Tongue (tissue), 2 donors: Measurements from ENCODE around the gene ENO2. TPM values are rescaled to one million over a fixed set of nuclear protein-coding genes. Genes with fewer than 3 reads are reported as not detected.

Experiments
- DNase-seq: peaks from one replicate; pipeline ENCODE4 v3.0.0-alpha.2; 2015
- total RNA-seq: library from RNA; depleted of rRNA; stranded (reverse); fragments of >200 nt; gene quantifications from one replicate; pipeline ENCODE4 v1.2.3, GENCODE V29; 2014

The ENO2 gene
- total RNA-seq, 1 donor from 2014 or later: 5.5 TPM

- DNase-seq: no peak
These were observed 18.4 kb downstream of the ENO2 start for GRCh38 chr12:6932766-6933165.

- DNase-seq: no peak
These were observed 19.7 kb downstream of the ENO2 start for GRCh38 chr12:6934110-6934509.

DNA sequence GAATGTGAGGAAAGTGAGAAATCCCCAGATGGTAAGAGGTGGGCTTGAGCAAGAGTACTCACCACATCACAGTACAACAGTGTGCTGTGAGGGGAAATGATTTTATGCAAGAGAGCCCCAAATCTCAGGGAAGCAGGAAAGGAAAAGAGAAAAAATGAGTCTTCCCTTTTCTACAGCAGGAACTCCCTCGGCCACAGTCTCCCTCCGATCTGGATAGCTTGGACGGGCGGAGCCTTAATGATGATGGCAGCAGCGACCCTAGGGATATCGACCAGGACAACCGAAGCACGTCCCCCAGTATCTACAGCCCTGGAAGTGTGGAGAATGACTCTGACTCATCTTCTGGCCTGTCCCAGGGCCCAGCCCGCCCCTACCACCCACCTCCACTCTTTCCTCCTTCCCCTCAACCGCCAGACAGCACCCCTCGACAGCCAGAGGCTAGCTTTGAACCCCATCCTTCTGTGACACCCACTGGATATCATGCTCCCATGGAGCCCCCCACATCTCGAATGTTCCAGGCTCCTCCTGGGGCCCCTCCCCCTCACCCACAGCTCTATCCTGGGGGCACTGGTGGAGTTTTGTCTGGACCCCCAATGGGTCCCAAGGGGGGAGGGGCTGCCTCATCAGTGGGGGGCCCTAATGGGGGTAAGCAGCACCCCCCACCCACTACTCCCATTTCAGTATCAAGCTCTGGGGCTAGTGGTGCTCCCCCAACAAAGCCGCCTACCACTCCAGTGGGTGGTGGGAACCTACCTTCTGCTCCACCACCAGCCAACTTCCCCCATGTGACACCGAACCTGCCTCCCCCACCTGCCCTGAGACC, 21.2 kb downstream of the ENO2 start:
- no peak for DNase-seq

DNA sequence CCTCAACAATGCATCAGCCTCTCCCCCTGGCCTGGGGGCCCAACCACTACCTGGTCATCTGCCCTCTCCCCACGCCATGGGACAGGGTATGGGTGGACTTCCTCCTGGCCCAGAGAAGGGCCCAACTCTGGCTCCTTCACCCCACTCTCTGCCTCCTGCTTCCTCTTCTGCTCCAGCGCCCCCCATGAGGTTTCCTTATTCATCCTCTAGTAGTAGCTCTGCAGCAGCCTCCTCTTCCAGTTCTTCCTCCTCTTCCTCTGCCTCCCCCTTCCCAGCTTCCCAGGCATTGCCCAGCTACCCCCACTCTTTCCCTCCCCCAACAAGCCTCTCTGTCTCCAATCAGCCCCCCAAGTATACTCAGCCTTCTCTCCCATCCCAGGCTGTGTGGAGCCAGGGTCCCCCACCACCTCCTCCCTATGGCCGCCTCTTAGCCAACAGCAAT, 21.8 kb downstream of the ENO2 start:
- DNase-seq: no peak

- DNase-seq: no peak
These were observed 22.5 kb downstream of the ENO2 start for GRCh38 chr12:6936636-6937480.

DNA sequence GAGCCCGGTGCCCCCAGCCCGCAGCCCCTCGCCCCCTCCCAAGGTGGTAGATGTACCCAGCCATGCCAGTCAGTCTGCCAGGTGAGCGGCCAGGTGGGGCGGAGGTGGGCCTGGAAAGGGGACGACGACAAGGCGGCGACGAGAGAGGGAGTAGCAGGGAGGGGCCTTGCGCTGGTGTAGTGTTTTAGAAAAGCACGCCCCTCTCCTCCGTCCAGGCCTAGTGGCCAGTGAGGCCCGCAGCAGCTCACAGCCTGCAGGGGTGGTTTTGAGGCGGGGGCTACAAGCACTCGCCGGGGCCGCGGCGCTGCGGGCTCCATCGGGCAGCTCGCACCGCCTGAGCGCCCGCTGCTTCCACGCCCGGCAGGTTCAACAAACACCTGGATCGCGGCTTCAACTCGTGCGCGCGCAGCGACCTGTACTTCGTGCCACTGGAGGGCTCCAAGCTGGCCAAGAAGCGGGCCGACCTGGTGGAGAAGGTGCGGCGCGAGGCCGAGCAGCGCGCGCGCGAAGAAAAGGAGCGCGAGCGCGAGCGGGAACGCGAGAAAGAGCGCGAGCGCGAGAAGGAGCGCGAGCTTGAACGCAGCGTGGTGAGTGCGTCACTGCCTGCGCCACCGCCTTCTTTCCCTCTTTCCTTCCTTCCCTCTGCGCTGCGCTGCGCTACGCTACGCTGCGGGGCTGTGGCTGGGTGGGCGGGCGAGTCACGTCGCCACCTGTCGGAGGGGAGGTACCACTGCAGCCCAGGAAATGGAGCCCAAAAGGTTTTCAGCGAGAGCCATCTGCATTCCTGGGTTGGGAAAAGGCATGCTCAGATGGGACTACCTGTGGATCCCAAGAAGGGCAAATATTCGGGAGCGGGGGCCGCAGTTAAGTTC, 23.3 kb downstream of the ENO2 start:
- peak; percentile 98 for DNase-seq

- DNase-seq: no peak
These were observed 24.2 kb downstream of the ENO2 start for GRCh38 chr12:6938353-6939190.

DNA sequence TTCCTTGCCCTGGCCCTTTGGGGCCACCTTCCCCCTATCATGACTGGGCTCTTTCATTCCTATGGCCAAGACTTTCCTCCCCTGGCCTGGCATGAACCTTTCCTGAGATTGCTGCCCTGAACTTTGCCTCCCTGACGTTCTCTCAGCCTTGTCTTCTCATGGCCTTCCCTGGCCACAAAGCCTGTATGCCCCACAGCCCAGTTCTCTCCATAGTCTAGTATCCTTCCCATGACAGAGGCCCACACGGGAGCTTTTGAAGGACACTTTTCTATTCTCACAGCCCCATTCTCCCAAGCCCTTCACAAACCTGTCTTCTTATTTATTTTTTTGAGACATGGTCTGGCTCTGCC, 24.8 kb downstream of the ENO2 start:
- no peak for DNase-seq

DNA sequence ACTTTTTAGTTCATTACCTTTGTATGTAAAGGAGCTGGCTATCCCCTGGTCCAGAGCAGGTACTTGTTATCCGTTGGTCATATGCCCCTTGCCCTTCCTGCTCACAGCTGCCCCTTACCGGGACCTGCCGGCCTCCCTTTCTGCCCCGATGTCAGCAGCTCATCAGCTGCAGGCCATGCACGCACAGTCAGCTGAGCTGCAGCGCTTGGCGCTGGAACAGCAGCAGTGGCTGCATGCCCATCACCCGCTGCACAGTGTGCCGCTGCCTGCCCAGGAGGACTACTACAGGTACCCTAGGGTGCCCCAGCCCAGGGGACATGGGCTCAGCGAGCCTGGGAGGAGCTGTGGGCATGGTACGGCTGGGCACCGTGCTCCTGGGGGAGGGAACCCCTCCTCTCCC, 26.9 kb downstream of the ENO2 start:
- no peak for DNase-seq

- DNase-seq: no peak
These were observed 27.4 kb downstream of the ENO2 start for GRCh38 chr12:6941782-6942181.

GRCh38 chr12:6942331-6942665, 27.9 kb downstream of the ENO2 start:
- DNase-seq: no peak

- DNase-seq: peak; percentile 96
These were observed 29.0 kb downstream of the ENO2 start for GRCh38 chr12:6943389-6943721.

- DNase-seq: peak; percentile 95
These were observed 29.5 kb downstream of the ENO2 start, which contains the start of the genes C12orf57 and RNU7-1 for GRCh38 chr12:6943722-6944380. C12orf57 (plus strand) TSS chr12:6944022; CDS start chr12:6944122, 100 bp downstream. RNU7-1 (plus strand) TSS chr12:6943816.

GRCh38 chr12:6944381-6945186, 30.2 kb downstream of the ENO2 start:
- peak; percentile 98 for DNase-seq

DNA sequence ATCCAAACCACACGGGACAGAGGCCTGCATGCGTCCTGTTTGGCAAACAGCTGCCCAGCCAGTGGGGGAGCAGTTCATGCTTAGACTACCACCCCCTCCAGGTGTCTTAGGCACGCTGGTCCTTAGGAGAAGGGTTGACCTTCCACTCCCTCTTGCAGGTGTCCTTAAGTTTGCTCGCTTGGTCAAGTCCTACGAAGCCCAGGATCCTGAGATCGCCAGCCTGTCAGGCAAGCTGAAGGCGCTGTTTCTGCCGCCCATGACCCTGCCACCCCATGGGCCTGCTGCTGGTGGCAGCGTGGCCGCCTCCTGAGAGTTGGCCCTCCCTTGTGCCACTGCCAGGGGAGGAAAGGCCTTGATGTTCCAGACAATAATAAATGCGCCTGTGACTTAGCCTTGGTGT, 31.2 kb downstream of the ENO2 start:
- DNase-seq: no peak

- DNase-seq: peak; percentile 78
These were observed 31.9 kb downstream of the ENO2 start for GRCh38 chr12:6946033-6946919.

- DNase-seq: no peak
These were observed 32.6 kb downstream of the ENO2 start for GRCh38 chr12:6946920-6947374.

DNA sequence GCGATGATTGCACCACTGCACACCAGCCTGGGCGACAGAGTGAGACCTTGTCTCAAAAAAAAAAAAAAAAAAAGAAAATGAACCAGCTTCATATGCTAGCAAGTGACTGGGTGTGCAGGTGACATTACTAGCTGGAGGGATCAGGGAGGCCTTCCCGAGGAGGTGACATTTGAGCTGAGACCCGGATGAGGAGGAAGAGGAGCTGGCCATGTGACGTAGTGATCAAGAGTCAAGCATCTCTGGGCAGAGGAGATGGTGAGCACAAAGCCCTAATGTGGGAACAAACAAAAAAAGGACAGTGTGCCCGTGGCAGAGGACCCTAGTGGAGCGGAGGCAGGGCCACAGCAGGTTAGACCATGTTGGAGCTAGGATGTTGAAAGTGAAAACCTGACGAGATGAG, 33.2 kb downstream of the ENO2 start:
- DNase-seq: no peak
